Psoas muscle (tissue), 8 donors: Measurements from ENCODE around the gene MTHFD2. TPM values are rescaled to one million over a fixed set of nuclear protein-coding genes. Genes with fewer than 3 reads are reported as not detected.
A peak's percentile ranks its signal among the peaks of the same experiment; 100 is the strongest.

Experiments used
- ATAC-seq, 4 donors: fragments of 200-7000 bp; cut with Tn5 transposase; one replicate each; pipeline ENCODE4 v1.9.1; 2020; ENCODE audit warnings: moderate library complexity in 3 of 4, mild to moderate bottlenecking in 2 of 4
- DNase-seq, 2 donors: peaks; one replicate each; pipeline ENCODE4 v3.0.0-alpha.2; 2020
- H3K27ac ChIP-seq: fragments of 200-600 bp; one replicate; pipeline ENCODE4 v1.8.0; 2022
- H3K27me3 ChIP-seq, 3 donors: fragments of 200-600 bp in 1 of 3; one replicate each; pipeline versions ENCODE4 v1.6.1 to v1.8.0; 2013 to 2022; ENCODE audit warnings: low read length in 2 of 3, mild to moderate bottlenecking in 2 of 3, moderate library complexity in 1 of 3; ENCODE audit not compliant: insufficient read depth in 3 of 3
- H3K36me3 ChIP-seq, 2 donors: fragments of 200-600 bp in 1 of 2; one replicate each; pipeline versions ENCODE4 v1.6.1 to v1.8.0; 2013 to 2022; ENCODE audit warnings: low read depth in 1 of 2, mild to moderate bottlenecking in 1 of 2, moderate library complexity in 1 of 2; ENCODE audit not compliant: insufficient read depth in 1 of 2
- H3K4me1 ChIP-seq: fragments of 200-600 bp; one replicate; pipeline ENCODE4 v1.8.0; 2022
- H3K4me3 ChIP-seq: fragments of 200-600 bp; one replicate; pipeline ENCODE4 v1.8.0; 2022; ENCODE audit warnings: mild to moderate bottlenecking
- H3K9me3 ChIP-seq: fragments of 200-600 bp; one replicate; pipeline ENCODE4 v1.8.0; 2022
- CTCF ChIP-seq: fragments of 200-600 bp; IDR thresholded peaks from one replicate; pipeline ENCODE4 v1.8.0; 2022; ENCODE audit warnings: antibody characterized with exemption
- WGBS, 3 donors: extraction: QIAGEN DNeasy Blood & Tissue Kit; methylation state at CpG; one replicate each; pipeline versions ENCODE4 v1.1.6 to v1.1.7; 2013; 5-methylcytosine and 5-hydroxymethylcytosine counted together
- intact Hi-C, 2 donors: fragments of 100-400 bp; cut with DNase I; formaldehyde crosslinking; loops; one replicate each; pipeline versions ENCODE4 v1.11.0 to v1.14.2; 2022
- polyA plus RNA-seq, 3 donors: library from polyadenylated mRNA; stranded (reverse); fragments of 200-250 nt; gene quantifications; one replicate each; pipeline ENCODE4 v1.2.3, GENCODE V29; 2013
- total RNA-seq, 4 donors: library from RNA; stranded (reverse); fragmentation: NEBNext Ultra II Directional in 2 of 4; extraction: Animal tissue kit (Norgen Biotek cat#: 25700) in 2 of 4; gene quantifications; one replicate each; pipeline versions ENCODE4 v1.2.1 to v1.2.4, GENCODE V29; 2021 to 2023
- donor health status: healthy with polysubstance abuse.
- donor health status: DM: no; HTN: no; CAD: no; lungs with moderate emphysema.
- donor health status: Bipolar disorder and iron deficiency.
- donor health status: healthy.
- donor health status: DM: yes; HTN: yes; CAD: no.
- donor health status: DM: no; HTN: no; CAD: no.
- donor health status: DM: no; HTN: no; CAD: no.
- donor health status: DM: yes; HTN: yes; CAD: no.

Gene MTHFD2
- total and polyA plus RNA-seq, 7 donors: 16.6 to 112 (median 60.4) TPM

GRCh38 chr2:74177696-74178095 is 20.7 kb upstream of the MTHFD2 start:
- Histone ChIP-seq H3K36me3 (peaks cover 0 to under 1% of the 10 kb centered on the region in 2 donors), H3K27me3 (no peaks in the 10 kb centered on the region), H3K4me1 (peaks cover 23% of the 10 kb centered on the region), H3K4me3 (peak overlapping the region; percentile 78), H3K27ac (peak overlapping the region; percentile 79), H3K9me3 (no peaks in the 10 kb centered on the region)
- ATAC-seq (no peak), DNase-seq (no peak)
- intact Hi-C loops: loop anchor here in 1 of 2 donors (2.0 kb wide), 2 partner anchors 21 to 29 kb away; partner anchors contain the start of gene MTHFD2
- TF ChIP-seq CTCF: no peak

DNA sequence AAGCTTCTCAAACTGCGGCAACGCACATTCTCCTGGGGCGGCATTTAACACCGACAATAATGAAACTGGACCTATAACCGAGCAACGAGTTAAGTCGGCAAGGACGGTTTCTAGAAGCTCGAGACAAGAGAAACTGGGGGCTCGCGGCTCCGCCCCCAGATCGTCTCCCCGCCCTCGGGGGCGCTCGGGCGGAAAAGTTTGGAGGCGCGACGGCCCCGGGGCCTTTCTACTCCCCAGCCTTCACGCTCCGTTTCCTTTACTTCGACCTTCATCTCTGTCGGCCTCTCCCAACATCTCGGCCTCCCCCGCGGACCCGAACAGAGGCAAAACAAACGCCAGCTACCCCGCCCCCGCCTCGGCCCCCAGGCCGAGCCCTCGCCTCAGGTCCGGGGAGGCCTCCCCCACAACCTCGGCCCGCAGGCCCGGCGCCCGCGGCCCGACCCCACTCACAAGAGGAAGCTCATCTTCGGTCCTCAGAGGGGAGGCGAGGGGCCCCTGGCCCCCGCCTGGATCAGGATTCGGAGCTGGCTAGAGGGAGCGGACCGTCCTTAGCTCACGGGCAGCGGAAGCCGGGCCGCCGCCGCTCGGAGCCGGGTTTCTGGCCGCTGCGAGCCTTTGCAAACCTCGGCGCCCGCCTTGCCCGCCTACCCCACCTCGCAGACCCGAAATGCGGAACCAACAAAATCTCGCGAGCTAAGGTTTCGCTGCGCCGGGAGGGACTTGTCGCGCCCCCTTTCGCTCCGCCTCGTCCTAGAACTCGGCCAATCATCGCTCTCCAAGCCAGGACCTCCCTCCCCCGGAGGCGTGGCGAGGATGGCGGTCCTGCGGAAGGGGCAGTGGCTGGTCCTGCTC is 20.0 kb upstream of the MTHFD2 start, which contains the start of gene MOB1A:
TSS of gene MOB1A (minus strand) at position 669 of the 852 bp plus-strand sequence. CDS start at position 464, 205 bp downstream.
- no peaks in the 10 kb centered on the region for H3K36me3 ChIP-seq
- H3K27ac ChIP-seq: peak within 1 kb of the TSS; percentile 79
- H3K9me3 ChIP-seq: no peaks in the 10 kb centered on the region
- ATAC-seq: peak; percentile 99
- peak; percentile 97 to 98 for DNase-seq
- peaks cover 23% of the 10 kb centered on the region for H3K4me1 ChIP-seq
- H3K27me3 ChIP-seq: no peaks in the 10 kb centered on the region
- no peak for TF ChIP-seq CTCF
- WGBS, 3 donors: 0 to 1% (median 0%) methylated on average over 79 to 84 of the region's 84 CpGs
- H3K4me3 ChIP-seq: peak within 1 kb of the TSS; percentile 78
- intact Hi-C loops: loop anchor here in 1 of 2 donors (2.0 kb wide), 1 partner anchor 20 kb away; the partner anchor contains the start of gene MTHFD2

DNA sequence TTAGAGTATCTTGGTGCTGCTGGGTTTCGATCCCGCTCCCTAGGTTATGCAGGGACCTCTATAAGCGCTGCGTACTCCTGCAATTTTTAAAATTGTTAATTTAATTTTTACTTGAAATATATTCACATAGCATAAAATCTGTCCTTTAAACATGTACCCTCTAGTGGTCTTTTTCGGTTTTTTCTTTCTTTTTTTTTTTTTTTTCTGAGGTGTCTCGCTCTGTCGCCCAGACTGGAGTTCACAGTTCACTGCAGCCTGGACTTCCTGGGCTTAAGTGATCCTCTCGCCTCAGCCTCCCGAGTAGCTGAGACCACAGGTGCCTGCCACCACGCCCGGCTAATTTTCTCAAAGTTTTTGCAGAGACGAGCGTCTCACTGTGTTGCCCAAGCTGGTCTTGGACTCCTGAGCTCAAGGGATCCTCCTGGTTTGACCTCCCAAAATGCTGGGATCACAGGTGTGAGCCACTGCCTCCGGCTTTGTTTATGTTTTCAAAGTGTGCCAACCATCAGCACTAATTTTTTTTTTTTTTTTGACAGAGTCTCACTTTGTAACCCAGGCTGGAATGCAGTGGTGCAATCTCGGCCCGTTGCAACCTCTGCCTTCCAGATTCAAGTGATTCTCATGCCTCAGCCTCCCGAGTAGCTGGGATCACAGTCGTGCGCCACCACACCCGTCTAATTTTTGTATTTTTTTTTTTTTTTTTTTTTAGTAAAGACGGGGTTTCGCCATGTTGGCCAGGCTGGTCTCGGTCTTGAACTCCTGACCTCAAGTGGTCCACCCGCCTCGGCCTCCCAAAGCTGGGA is 19.2 kb upstream of the MTHFD2 start:
- TF ChIP-seq CTCF: peak; percentile 43
- 46 to 52% (median 48%) methylated on average over 25 of the region's 25 CpGs for WGBS, 3 donors
- Histone ChIP-seq H3K4me3 (peak overlapping the region; percentile 78), H3K27me3 (no peaks in the 10 kb centered on the region), H3K4me1 (peaks cover 23% of the 10 kb centered on the region), H3K9me3 (no peaks in the 10 kb centered on the region), H3K36me3 (no peaks in the 10 kb centered on the region), H3K27ac (peak overlapping the region; percentile 79)
- DNase-seq (no peak), ATAC-seq (peak in 2 of 4 donors; percentile 9 to 13)
- intact Hi-C loops: loop anchor here in 1 of 2 donors (2.0 kb wide), 1 partner anchor 20 kb away; the partner anchor contains the start of gene MTHFD2

DNA sequence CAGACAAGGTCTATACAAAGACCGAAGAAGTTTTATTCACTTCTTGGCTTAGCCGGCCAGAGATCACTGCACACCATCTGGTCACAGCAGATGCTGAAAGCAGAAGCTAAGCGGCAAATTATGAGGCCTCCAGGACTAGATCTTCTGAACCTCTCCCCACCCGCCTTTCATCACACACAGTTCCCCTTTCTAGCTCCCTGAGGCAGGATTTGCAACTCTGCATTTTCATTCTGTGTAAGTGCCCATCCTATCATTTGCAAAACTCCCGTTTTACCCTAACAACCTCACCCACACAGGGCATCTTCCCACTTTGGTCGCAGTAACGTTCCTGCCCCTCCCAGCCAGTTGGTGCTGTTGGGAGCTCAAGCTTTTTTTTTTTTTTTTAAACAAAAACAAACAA is 16.7 kb upstream of the MTHFD2 start:
- DNase-seq (no peak), ATAC-seq (no peak)
- H3K36me3 ChIP-seq: no peaks in the 10 kb centered on the region
- no peak overlapping the region for H3K4me3 ChIP-seq
- H3K27ac ChIP-seq: no peak overlapping the region
- WGBS, 3 donors: 26 to 51% (median 38%) methylated on average over 7 of the region's 7 CpGs
- no peaks in the 10 kb centered on the region for H3K9me3 ChIP-seq
- intact Hi-C loops: no loop called here
- TF ChIP-seq CTCF: no peak
- peaks cover 11% of the 10 kb centered on the region for H3K4me1 ChIP-seq
- H3K27me3 ChIP-seq: no peaks in the 10 kb centered on the region
